Skin epidermis (tissue), 12 donors: ENCODE measurements around the gene DOK3.

Experiments used
- H3K27ac ChIP-seq, 21 experiments: fragments of 200-600 bp; sonication (generic) in 11 of 21; one replicate each; pipeline ENCODE4 v1.5.0; 2020; ENCODE audit warnings: mild to moderate bottlenecking in 3 of 21, inconsistent platforms in 2 of 21, moderate library complexity in 2 of 21
- H3K4me3 ChIP-seq, 7 experiments: fragments of 200-600 bp; sonication (generic) in 2 of 7; one replicate each; pipeline ENCODE4 v1.5.0; 2020; ENCODE audit warnings: inconsistent platforms in 2 of 7, mild to moderate bottlenecking in 2 of 7, moderate library complexity in 1 of 7

The DOK3 gene

DNA sequence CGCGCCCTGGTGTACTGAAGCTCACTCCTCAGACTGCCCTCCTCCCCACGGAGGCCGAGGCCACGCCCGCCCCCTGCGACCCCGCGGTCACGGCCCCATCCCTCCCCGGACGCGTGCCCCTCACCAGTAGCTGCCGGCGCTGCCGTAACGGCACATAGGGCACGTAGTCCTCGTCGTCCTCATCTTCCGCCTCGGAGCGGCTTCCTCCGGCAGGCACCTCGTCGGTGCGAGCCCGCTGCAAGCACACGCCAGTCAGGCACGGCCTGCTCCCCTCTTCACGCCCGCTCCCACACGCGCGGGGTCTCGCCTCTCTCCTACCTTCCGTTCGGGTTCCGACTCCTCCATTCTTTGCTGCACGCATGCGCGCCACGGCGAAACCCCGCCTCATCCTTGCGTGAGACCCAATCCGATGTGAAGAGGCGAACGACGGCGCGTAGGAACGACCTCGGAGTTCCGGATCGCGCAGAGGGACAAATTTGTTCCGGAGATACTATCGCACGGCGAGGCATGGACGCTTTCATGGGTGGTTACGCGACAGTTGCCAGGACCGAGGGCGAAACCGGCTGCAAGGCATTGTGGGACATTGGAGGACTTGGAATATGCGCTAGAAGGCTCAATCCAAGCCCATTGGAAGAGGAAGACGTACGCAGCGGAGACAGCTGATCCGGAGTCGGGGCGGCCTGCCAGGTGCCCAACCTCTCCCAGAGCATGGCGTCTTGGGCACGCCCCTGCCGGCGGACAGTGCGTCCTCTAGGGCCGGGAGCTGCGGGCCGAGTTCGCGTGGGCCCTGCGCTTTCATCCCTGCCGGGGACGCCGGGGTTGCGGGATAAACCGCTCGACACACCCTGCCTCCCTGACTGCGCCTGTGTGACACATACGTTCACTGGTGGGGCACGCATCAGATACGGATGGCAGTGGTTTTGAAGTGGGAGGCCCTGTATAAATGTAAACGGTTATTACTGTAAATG is 7.3 kb upstream of the DOK3 start, which contains the start of gene DDX41:
TSS of gene DDX41 (minus strand) at position 361 of the 968 bp plus-strand sequence. CDS start at position 345, 16 bp downstream.
- peak within 1 kb of the TSS; percentile 60 to 96 (median 88) for H3K27ac ChIP-seq
- H3K4me3 ChIP-seq, result peak within 1 kb of the TSS; percentile 68 to 95 (median 89)

DNA sequence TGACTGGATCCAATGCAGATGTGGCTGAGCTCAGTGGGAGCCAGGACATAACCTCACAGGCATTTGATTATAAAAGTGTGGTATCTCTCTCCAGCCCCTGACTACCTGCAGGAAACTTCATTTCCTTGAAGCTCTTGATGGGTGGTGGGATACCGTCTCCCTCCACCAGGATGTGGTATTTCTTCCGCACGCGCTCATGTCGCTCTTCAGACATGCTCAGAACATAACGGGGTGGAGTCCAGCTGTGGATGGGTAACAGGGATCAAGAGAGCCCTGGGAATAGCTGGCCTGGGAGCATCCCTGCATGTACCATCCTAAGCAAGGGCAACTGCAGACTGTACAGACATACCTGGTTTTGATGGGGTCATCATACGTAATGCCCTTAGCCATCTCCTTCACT is 6.0 kb upstream of the DOK3 start:
- Histone ChIP-seq H3K27ac (peak overlapping the region in 3 of 21 experiments; percentile 89 to 91 (median 89)), H3K4me3 (peak overlapping the region in 3 of 7 experiments; percentile 68 to 92 (median 82))

DNA sequence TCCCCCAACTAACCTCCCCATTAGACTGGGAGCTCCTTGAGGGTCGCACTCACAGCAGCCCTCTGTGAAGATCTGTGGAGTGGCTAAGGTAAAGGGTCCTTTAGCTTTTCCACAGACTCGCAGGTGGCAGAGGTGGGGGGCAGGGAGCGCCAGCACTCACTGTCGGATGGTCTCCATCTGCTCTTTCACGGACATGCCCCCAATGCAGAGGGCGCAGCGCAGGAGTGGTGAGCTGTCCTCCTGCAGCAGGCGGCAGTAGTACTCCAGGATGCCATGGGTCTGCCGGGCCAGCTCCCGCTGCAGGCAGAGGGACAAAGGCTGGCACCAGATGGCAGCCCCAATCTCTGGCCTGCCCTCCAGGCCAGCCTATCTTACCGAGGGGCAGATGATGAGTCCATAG is 4.9 kb upstream of the DOK3 start:
- H3K4me3 ChIP-seq, result no peak overlapping the region

DNA sequence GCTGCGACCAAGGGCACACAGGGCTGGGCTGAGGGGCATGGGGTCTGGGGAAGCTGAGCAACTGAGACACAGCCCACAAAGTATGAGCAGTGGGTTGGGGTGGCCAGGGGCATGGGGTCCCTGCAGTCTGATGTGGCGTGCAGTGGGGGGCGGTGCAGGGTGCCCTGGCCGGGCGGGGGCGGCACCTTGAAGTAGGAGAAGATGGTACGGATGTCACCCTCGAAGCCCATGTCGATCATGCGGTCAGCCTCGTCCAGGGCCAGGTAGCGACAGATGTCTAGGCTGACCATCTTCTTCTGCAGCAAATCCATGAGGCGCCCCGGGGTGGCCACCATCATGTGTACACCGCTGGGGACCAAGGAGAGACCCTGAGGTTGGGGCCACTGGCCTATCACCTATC is 3.9 kb upstream of the DOK3 start:
- H3K27ac ChIP-seq, result no peak overlapping the region
- no peak overlapping the region for H3K4me3 ChIP-seq

More for the DNA sequence above, 4.9 kb upstream of the DOK3 start:
- no peak overlapping the region for H3K27ac ChIP-seq

DNA sequence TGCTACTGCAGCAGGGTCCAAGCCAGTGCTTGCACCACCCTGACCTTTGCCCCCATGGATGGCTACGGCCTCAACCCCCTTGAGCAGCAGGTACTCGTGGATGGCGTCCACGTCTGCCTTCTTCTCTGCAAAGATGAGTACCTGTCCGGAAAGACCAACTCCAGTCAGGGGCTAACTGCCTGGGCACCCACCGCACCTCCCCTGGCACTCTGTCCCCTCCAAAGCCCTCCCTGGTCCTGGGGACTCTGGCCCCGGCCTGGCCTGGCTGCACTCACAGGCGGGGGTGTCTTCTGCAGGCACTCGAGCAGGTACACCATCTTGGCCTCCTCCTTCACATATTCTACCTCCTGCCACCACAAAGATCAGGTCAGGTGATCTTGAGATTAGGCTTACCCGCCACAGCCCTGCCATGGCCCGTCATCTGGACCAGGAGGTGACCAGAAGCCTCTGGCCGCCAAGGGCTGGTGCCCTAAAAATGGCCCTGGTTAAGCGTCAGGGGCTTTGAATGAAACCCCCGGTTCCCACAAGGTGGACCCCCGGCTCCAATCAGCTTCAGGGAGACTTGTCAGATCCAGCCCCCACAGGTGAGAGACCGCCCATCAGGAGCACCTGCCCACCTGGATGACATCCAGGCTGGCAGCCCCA is 3.2 kb upstream of the DOK3 start:
- H3K4me3 ChIP-seq, result no peak overlapping the region
- H3K27ac ChIP-seq, result no peak overlapping the region

DNA sequence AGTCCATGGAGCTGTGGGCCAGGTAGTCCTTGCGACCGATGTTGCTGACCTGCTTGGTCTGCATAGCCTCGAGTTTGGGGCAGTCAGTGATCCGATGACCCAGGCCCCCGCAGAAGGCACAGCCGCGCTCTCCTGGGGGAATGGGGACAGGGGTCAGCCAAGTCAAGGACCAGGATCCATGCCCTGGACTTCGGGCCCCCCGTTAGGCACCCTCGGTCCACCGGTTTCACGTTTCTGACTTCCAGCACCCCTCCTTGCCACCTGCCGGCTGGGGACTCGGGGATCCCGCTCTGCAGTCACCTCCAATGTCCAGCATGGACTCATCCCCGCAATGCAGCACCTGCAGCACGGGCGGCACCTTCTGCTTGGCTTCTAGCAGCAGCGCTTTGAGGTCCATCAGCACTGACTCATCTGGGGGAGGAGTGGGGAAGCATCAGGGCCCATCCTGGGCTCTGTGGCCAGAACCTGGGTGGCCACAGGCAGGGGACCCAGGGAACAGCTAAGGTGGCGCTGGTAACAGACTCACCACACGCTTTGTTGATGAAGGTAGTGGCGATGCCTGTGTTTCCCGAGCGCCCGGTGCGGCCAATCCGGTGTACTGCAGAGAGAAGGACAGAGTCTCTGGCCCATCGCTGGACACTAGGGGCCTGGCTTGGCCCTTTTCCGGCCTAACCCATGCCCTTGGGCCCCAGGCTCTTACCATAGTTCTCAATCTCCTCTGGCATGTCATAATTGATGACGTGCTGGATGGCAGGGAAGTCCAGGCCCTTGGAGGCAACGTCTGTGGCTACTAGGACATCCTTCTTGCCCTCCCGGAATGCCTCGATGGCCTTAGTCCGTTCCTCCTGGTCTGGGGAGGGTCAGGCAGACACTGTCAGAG is 2.4 kb upstream of the DOK3 start:
- Histone ChIP-seq H3K4me3 (no peak overlapping the region), H3K27ac (no peak overlapping the region)

DNA sequence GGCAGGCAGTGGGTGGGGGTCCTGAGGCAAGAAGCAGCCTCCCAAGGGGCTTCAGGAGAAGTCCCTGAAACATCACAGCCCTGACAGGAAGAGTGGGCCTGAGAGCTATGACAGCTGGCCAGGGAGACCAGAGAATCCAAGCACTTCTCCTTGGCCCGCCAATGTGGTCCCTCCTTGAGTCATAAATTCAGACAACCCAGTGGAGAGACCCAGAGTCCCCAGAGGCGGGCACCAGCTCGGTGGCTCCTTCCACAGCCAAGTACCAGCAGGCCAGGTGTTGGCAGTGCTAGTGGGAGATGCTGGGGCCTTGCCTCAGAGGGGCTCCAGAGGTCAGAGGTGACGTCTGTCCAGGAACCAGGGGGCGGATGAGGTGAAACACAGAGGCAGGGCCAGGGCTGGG is 1.6 kb upstream of the DOK3 start:
- Histone ChIP-seq H3K27ac (peak overlapping the region in 10 of 21 experiments; percentile 37 to 88 (median 68)), H3K4me3 (no peak overlapping the region)

DNA sequence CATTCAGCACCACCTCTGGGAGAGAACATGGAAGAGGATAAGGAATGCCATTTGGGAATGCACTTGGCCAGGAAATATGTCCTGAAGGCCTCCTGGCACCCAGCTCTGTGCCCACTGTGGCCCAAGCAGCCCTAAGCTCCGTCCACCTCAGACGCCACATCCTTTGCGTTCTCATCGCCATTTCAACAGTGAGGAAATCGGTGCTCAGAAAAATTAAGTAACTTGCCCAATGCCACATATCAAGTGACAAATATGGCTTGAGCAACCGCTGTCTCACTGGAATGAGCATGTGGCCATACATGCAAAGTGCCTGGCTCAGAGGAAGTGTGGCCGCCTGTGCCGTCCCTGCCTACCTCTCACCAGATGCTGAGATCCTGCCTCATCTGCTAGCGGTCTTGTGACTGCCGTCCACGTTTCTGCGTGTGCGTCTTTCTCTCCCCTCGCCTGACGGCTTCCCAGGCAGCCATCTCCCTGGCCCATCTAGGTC is 984 bp upstream of the DOK3 start:
- Histone ChIP-seq H3K27ac (peak overlapping the region in 12 of 21 experiments; percentile 68 to 88 (median 75)), H3K4me3 (no peak overlapping the region)

DNA sequence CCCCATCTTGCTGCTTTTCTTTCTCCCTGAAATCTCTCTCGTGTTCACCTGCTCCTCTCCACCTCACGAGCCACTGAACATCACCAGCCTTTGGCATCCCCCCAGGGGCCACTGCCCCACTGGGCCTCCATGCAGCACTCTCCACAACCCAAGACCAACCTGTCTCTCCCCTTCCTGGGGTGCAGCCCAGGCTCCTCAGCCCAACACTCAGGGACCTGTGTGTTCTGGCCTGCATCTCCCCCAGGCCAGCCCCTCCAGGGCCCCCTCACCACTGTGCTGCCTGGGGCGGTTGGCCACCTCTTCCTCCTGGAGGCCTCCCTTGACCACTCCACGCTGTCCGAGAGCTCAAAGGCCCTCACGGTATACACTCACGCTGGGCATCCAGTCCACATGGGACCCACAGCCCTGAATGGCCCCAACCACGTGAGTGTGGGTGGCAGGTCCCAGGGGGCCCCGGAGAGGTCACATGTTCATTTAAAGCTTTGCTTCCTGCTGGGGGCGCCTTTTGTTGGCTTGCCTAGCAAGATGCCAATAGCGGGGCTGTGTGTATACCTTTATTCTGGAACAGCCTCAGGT is 453 bp upstream of the DOK3 start:
- Histone ChIP-seq H3K4me3 (peak overlapping the region in 3 of 7 experiments; percentile 26 to 37 (median 26)), H3K27ac (peak overlapping the region in 17 of 21 experiments; percentile 7 to 88 (median 71))

DNA sequence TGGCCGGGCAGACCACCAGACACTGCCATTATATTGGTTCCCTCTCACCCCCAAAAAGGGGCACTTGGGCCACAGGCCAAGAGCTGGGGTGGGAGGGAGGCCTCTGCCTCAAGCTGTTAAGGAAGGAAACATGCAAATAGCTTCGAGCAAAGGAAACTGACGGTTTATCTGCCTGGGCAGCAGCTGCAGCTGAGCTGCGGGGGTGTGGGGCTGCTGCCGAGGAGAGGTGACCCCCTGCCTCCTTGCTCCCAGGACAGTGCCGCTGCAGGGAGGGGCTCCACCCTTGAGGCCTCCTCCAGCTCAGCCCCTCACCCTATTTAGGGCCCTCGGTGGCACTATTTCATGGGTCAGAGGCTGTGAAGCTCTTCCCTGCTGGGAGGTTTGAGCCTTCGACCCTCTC is 789 bp downstream of the DOK3 start:
- Histone ChIP-seq H3K4me3 (peak overlapping the region; percentile 17 to 37 (median 26)), H3K27ac (peak overlapping the region in 18 of 21 experiments; percentile 7 to 88 (median 71))

DNA sequence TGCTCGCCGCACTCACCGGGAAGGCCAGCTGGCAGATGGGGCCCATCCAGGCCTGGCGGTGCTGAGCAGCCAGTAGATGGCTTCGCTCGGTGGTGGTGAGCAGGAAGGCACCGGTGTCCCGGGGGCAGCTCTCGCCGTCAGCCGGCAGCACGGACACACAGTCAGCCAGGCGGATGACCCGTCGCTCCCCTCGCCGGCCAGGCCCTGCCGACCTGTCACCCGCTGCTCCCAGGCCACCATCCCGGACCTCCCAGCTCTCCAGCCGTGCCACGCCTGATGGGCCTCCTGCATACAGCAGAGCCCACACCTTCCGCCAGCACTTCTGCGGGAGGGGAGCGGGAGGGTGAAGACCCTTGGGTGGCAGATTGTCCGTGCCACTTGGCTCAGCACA is 1.4 kb downstream of the DOK3 start:
- peak overlapping the region in 13 of 21 experiments; percentile 18 to 88 (median 73) for H3K27ac ChIP-seq
- H3K4me3 ChIP-seq, result peak overlapping the region in 6 of 7 experiments; percentile 22 to 37 (median 27)

DNA sequence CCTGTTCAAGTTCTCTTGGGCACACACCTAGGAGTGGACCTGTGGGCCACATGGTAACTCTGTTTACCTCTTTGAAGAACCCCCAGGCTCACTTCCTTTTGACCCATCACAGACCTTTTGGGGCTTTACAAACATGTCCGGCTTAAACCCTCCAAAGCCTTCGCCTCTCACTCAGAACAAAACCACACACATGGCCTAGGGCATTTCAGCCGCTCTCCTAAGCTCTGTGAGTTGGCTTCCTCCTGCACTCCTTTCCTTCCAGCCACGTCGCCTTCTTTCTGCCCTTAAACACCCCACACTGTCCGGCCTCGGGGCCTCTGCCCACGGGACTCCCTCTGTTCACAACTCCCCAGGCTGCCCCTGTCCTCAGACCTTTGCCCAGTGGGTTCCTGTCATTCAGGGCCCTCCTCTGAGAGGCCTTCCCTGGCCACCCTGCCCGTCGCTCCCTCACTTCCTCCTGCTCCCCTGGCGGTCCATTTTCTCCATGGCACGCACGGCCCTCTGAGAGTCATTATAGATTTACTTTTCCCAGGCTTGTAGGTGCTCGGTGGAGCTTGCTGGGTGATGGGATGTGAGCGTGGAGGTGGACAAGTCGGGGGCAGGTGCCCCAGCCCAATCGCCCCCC is 1.9 kb downstream of the DOK3 start:
- Histone ChIP-seq H3K4me3 (peak overlapping the region in 6 of 7 experiments; percentile 22 to 37 (median 27)), H3K27ac (peak overlapping the region in 8 of 21 experiments; percentile 18 to 88 (median 78))

DNA sequence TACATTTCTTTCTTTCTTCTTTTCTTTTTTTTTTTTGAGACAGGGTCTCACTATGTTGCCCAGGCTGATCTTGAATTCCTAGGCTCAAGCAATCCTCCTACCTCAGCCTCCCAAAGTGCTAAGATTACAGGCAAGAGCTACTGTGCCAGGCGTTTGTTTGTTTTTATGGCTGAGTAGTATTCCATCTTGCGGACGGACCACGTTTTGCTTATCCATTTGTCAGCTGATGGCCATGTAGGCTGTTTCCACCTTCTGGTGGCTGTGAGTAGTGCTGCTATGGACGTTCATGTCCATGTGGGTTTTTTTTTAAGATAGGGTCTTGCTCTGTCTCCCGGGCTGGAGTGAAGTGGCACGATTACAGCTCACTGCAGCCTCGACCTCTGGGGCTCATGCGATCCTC is 2.5 kb downstream of the DOK3 start:
- H3K4me3 ChIP-seq, result no peak overlapping the region
- H3K27ac ChIP-seq, result no peak overlapping the region

DNA sequence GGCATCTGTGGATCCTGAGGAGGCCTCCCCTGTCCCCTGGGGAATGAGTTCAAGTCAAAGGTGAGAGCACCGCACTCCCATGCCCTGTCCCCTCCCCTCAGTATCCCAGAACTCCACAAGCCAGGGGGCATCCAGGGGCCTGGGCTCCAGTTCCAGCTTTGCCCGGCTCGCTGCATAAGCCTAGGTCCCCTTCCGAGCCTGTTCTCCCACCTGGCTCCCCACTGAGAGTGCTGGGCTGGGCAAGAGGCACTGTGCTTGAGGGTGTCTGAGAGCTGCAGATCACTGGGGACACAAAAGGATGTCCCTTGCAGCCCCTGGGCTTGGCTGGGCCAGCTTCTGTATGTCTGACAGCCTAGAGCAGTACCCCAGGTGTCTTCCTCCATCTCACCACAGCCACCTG is 4.6 kb downstream of the DOK3 start:
- no peak overlapping the region for H3K27ac ChIP-seq

DNA sequence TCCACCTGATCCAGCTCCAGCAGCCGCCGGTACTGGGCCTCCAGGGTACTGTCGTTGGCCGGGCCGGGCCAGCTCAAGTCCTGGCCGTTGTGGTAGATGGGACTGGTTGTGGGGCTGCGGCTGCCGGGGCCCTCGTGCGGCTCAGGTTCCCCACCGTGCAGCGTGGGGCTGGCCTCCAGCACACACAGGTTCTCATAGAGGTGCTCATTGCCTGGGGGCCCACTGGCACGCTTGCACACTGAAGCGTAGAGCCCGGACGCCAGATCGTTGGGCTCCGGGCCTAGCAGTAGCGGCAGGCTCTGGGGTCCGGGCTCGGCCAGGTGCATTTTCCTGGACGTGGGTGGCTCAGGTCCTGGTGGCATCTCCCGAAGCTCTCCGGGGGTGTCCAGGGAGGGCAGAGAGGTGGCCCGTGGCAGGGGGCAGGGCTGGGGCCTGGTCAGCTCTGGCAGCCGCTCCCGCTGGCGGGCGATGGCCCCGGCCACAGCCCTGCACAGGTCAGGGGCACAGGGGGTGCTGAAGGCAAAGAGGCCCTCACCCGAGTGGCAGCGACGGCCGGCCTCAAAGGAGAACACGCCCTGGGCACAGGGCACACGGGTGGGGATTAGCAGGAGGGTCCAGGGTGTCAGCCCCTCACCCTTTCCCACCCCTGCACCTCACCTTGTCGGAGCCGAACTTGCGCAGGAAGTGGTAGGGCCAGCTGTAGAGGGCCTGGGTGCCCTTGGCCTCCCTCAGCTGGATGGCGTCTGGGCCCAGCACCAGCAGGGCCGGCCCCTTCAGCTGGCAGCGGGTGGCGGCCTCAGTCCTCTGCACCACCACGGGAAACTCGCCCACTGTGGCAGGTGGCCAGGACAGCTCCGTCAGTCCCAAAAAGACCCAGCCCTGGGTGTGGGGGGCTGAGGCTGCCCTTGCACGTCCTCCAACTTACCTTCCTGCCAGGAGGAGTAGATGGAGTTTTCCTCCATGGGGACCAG is 5.3 kb downstream of the DOK3 start:
- no peak overlapping the region for H3K4me3 ChIP-seq
- H3K27ac ChIP-seq, result no peak overlapping the region

More for the DNA sequence above, 4.6 kb downstream of the DOK3 start:
- no peak overlapping the region for H3K4me3 ChIP-seq

DNA sequence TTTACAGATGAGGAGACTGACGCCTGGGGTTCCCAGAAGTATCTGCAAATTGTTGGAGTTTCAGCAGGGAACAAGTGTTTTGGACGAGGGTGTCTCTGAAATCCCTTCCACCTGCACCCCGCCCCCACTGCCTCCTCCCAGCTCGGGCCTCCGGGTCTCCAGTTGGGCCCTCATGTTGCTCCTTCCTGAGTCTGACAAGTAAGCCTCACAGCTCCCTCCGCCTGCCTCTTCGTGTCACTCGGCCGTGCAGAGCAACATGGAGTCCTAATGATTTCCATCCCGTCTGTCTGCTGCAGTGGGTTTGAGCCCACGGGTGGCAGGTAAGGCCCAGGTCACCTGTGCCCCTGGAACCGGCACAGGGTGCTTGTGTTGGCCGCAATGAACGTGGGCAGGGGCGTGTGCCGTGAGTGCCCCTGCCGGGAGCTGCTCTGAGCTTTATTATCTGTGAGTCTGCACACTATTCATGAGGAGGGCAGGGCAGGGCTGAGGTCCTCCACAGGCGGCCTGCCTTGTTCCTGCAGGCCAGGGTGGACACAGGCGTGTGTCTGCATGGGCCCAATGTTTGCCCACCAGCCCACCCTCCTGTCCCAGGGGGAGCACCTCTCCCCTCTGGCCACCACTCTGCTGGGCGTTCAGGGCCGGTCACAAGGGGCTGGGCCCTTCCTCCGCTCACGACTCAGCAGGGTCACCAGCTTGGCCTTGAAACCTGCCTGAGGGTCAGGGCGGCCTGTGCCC is 6.1 kb downstream of the DOK3 start:
- no peak overlapping the region for H3K27ac ChIP-seq

DNA sequence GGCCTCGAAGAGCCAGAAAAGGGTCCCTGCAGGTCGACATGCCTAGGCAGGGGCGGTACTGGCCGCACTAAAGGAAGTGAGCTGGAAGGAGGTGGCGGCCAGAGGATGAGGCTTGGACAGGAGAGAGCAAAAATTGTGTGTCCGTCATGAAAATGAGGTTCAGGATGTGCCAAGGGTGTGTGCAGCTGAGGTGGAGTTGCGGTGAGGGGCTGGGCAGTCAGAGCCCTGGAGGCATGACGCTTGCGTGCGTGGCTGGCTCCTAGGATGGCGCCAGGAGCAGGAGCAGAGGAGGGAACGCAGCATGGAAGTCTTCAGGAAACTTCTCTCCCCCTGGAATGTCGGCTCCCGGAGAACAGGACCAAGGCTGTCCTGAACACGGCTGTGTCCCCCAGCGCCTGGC is 6.7 kb downstream of the DOK3 start:
- no peak overlapping the region for H3K27ac ChIP-seq
- H3K4me3 ChIP-seq, result no peak overlapping the region

More for the DNA sequence above, 6.1 kb downstream of the DOK3 start:
- H3K4me3 ChIP-seq, result no peak overlapping the region
